Heart left ventricle (tissue), 13 donors: Measurements from ENCODE around the gene PGM1.

ENCODE experiments used
- CTCF ChIP-seq, 12 donors: fragments of 200-600 bp; sonication (generic) in 4 of 12; IDR thresholded peaks; one replicate each; pipeline versions ENCODE4 v1.5.0 to v1.8.0; 2018 to 2022; ENCODE audit warnings: antibody characterized with exemption in 12 of 12, mild to moderate bottlenecking in 5 of 12
- POLR2A ChIP-seq, 2 donors: fragments of 450-650 bp; IDR thresholded peaks; one replicate each; pipeline ENCODE4 v1.6.1; 2017; ENCODE audit warnings: antibody characterized with exemption in 2 of 2, mild to moderate bottlenecking in 2 of 2, moderate library complexity in 2 of 2
- donor health status: ischemic (EF 13 %, LVEDD 7.1; RV severe dilation, severe dysfunction).
- donor health status: DM: no; HTN: yes; CAD: no.
- donor health status: DM: no; HTN: no; CAD: no.
- donor health status: ischemic (EF 25% LVEDD 6.9; RV normal size, moderate dysfunction).
- donor health status: ischemic (EF 25% LVEDD 5.7; RV mildly dilated, moderate dysfunction).
- donor health status: ischemic (EF 35%, LVEDD 5.7; RV mildly dilated, moderate dysfunction).
- donor health status: nonischemic (EF 11% LVEDD 7.7; RV severe dilation, severe dysfunction).
- donor health status: DM: yes; HTN: yes; CAD: no.
- donor health status: PGD.
- donor health status: ischemic (EF 29% LVEDD 5.4; RV normal size, mild dysfunction).
- donor health status: nonischemic (EF 23%, LVEDD 6.1; RV moderate dilation, normal function).

GRCh38 chr1:63593886-63594605, 835 bp downstream of the PGM1 start:
- peak in 1 of 2 donors; percentile 38 for TF ChIP-seq POLR2A (IDR thresholded peaks at IDR 0.05)
- TF ChIP-seq CTCF (IDR thresholded peaks at IDR 0.05), result no peak
